Lower lobe of right lung (tissue), 2 donors: ENCODE results near the gene C6orf15. TPM values are rescaled to one million over a fixed set of nuclear protein-coding genes. Genes with fewer than 3 reads are reported as not detected.

ENCODE experiments used
- ATAC-seq, 2 donors: fragments of 200-7000 bp; cut with Tn5 transposase; one replicate each; pipeline ENCODE4 v1.9.1; 2020 to 2022; ENCODE audit warnings: mild to moderate bottlenecking in 2 of 2, moderate library complexity in 2 of 2
- DNase-seq: peaks from one replicate; pipeline ENCODE4 v3.0.0-alpha.2; 2020
- H3K27ac ChIP-seq: fragments of 200-600 bp; one replicate; pipeline ENCODE4 v1.8.0; 2022
- H3K27me3 ChIP-seq: fragments of 200-600 bp; one replicate; pipeline ENCODE4 v1.8.0; 2022; ENCODE audit warnings: low read depth
- H3K36me3 ChIP-seq: fragments of 200-600 bp; one replicate; pipeline ENCODE4 v1.8.0; 2022; ENCODE audit warnings: mild to moderate bottlenecking
- H3K4me1 ChIP-seq: fragments of 200-600 bp; one replicate; pipeline ENCODE4 v1.8.0; 2022
- H3K4me3 ChIP-seq: fragments of 200-600 bp; one replicate; pipeline ENCODE4 v1.8.0; 2022; ENCODE audit warnings: mild to moderate bottlenecking
- H3K9me3 ChIP-seq: fragments of 200-600 bp; one replicate; pipeline ENCODE4 v1.8.0; 2022
- CTCF ChIP-seq: fragments of 200-600 bp; IDR thresholded peaks from one replicate; pipeline ENCODE4 v1.8.0; 2022; ENCODE audit warnings: antibody characterized with exemption, mild to moderate bottlenecking
- intact Hi-C: fragments of 100-400 bp; cut with DNase I; formaldehyde crosslinking; loops from one replicate; pipeline ENCODE4 v1.11.0; 2022
- total RNA-seq: library from RNA; stranded (reverse); fragmentation: NEBNext Ultra II Directional; extraction: Animal tissue kit (Norgen Biotek cat#: 25700); gene quantifications from one replicate; pipeline ENCODE4 v1.2.1, GENCODE V29; 2021
- donor health status: DM: no; HTN: yes; CAD: no; lungs with severe emphysema.

C6orf15 gene
- total RNA-seq, 1 donor from 2014 or later, result not detected

- Histone ChIP-seq H3K27me3 (no peaks in the 10 kb centered on the region), H3K9me3 (no peaks in the 10 kb centered on the region), H3K4me3 (no peak overlapping the region), H3K4me1 (no peaks in the 10 kb centered on the region), H3K27ac (no peak overlapping the region), H3K36me3 (no peaks in the 10 kb centered on the region)
- ATAC-seq, result no peak
- intact Hi-C loops, result loop anchor here (10.0 kb wide), 1 partner anchor 233 kb away; no protein-coding TSS in a partner anchor
- TF ChIP-seq CTCF, result no peak
- DNase-seq, result no peak
These were observed 19.2 kb upstream of the C6orf15 start for GRCh38 chr6:31131595-31131994.

GRCh38 chr6:31130751-31131150 is 18.4 kb upstream of the C6orf15 start:
- H3K9me3 ChIP-seq, result no peaks in the 10 kb centered on the region
- no peak for ATAC-seq

GRCh38 chr6:31129130-31129529 is 16.8 kb upstream of the C6orf15 start:
- no peak for TF ChIP-seq CTCF
- no peak for DNase-seq
- peaks cover 5% of the 10 kb centered on the region for H3K4me1 ChIP-seq
- no peaks in the 10 kb centered on the region for H3K9me3 ChIP-seq
- no peak for ATAC-seq
- H3K27me3 ChIP-seq, result no peaks in the 10 kb centered on the region
- H3K4me3 ChIP-seq, result no peak overlapping the region
- intact Hi-C loops, result no loop called here
- no peak overlapping the region for H3K27ac ChIP-seq
- no peaks in the 10 kb centered on the region for H3K36me3 ChIP-seq

More at GRCh38 chr6:31130751-31131150, 18.4 kb upstream of the C6orf15 start:
- no peaks in the 10 kb centered on the region for H3K36me3 ChIP-seq
- H3K27ac ChIP-seq, result no peak overlapping the region
- H3K4me3 ChIP-seq, result no peak overlapping the region
- intact Hi-C loops, result loop anchor here (10.0 kb wide), 1 partner anchor 234 kb away; no protein-coding TSS in a partner anchor
- DNase-seq, result no peak
- TF ChIP-seq CTCF, result no peak
- H3K4me1 ChIP-seq, result no peaks in the 10 kb centered on the region
- H3K27me3 ChIP-seq, result no peaks in the 10 kb centered on the region

GRCh38 chr6:31128093-31128676 is 15.8 kb upstream of the C6orf15 start:
- no peaks in the 10 kb centered on the region for H3K27me3 ChIP-seq
- H3K36me3 ChIP-seq, result no peaks in the 10 kb centered on the region
- H3K4me3 ChIP-seq, result no peak overlapping the region
- H3K27ac ChIP-seq, result no peak overlapping the region
- no peaks in the 10 kb centered on the region for H3K9me3 ChIP-seq
- DNase-seq (peak; percentile 70), ATAC-seq (peak; percentile 57 to 65)
- TF ChIP-seq CTCF, result peak; percentile 88
- H3K4me1 ChIP-seq, result peaks cover 6% of the 10 kb centered on the region
- intact Hi-C loops, result no loop called here

- H3K4me3 ChIP-seq, result no peak overlapping the region
- H3K4me1 ChIP-seq, result peaks cover 17% of the 10 kb centered on the region
- DNase-seq (no peak), ATAC-seq (no peak)
- no peak overlapping the region for H3K27ac ChIP-seq
- H3K27me3 ChIP-seq, result no peaks in the 10 kb centered on the region
- no peaks in the 10 kb centered on the region for H3K9me3 ChIP-seq
- H3K36me3 ChIP-seq, result no peaks in the 10 kb centered on the region
- intact Hi-C loops, result no loop called here
- TF ChIP-seq CTCF, result no peak
These were observed 14.2 kb upstream of the C6orf15 start for GRCh38 chr6:31126396-31127175.
